CD4-positive, alpha-beta T cell treated with Interleukin-21 for 1 hour (primary cell): ENCODE measurements around the gene PICK1.
"Not testable (repeated sequence)": the region's sequence is repeated elsewhere in the genome, so short reads cannot be mapped to it uniquely, and the experiment has no call there.

Experiments used
- DNase-seq: peaks from one replicate; pipeline ENCODE4 v3.0.0-alpha.2; 2020

Gene PICK1

DNA sequence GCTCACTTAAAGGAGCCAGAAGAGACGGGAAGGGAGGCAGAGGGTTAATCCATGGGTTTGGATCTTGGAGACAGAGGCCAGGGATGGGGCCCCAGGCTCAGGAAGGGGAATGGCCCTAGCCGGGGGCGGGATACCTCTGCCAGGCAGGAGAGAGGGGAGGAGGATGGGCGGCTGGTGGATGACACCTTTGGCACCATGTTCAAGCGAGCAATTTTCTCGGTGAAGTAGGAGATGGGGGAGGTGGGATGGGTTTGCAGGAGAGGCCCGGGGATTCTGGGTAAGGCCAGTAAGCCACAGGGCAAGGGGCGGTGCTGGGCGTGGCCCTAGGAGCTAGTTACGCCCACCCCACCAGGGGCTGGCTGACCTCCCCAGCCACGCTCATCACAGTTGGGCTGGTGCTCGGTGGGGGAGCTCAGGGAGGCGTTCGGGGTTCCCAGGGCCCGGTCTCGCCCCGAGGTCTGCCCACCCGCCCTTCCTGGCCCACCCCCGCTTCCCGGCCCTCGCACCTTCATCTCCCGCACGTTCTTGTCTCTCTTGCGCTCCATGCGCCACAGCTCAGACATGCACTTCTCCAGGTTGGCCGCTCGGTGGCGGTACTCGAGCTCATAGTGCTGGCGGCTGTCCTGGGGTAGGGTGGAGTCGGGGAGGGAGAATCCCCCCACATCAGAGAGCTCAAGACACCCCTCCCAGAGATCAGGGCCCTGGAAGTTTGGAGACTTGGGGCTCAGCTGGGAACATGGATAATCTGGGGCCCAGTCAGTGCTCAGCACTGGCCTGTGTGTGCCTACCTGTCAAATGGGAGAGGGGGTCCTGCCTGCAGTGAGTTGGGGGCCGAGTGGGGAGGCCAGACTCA, 40.6 kb downstream of the PICK1 start:
- no peak for DNase-seq

DNA sequence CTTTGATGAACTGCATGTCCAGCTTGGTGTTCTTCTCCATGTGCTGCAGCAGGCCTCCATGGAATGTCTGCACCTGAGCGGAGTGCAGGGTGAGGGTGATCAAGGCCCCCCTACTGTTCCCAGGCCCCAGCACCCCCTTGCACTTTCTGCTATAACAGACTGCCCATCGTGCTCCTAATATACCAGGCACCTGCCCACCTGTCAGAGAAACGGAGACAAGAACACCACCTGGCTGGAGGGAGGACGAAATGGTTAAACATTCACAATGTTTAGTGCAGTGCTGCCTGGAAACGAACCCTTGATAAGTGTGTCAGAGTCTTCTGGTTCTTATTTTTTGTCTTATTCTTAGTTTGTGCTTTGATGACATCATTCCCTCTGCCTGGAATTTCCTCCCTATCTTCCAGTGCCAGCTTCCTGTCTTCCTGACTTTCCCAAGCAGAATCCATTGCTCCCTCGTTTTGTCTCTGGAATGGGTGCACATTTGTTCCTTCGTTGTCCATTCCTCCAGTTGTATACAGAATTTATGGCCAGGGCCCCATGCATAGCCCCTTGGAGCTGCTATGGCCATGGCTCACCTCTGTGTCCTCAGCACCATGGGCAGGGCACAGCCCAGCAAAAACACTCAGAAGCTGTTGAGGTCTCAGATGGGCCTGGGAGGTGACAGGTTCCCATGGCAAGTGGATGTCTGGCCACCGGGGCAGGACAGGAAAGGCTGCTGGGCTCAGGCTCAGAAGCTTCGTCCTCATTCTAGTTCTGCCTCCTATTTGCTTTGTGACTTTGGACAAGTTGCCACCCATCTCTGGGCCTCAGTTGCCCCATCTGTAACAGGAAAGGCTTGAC, 41.4 kb downstream of the PICK1 start:
- DNase-seq = no peak

DNA sequence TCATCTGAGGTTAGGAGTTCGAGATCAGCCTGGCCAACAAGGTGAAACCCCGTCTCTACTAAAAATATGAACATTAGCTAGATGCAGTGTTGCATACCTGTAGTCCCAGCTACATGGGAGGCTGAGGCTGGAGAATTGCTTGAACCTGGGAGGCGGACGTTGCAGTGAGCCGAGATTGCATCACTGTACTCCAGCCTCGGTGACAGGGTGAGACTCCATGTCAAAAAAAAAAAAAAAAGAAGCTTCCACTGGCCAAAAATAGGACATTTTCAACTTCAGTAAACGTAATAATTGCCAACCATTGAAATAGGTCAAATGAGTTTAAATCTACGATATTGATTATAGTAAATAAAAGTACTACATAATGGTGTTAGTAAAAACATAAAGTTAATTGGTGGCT, 46.4 kb downstream of the PICK1 start:
- no peak for DNase-seq

DNA sequence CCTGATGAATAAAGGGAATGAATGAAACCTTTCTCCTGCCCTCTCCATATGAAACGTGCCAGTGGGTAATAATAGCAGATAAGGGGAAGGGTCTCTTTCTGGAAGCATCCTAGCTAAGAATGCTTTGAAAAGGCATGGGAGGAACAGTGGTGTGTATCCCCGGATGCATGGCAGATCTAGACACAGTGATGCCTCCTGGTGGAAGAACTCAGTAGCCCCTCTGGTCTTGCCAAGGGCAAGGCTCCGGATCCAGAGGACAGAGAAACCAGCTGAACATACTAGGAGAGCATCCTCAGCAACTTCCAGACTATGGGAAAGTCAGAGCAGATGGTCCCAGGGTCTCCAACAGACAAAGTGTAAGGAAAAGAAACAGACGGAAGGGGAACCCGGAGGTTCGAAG, 46.9 kb downstream of the PICK1 start:
- DNase-seq = no peak

DNA sequence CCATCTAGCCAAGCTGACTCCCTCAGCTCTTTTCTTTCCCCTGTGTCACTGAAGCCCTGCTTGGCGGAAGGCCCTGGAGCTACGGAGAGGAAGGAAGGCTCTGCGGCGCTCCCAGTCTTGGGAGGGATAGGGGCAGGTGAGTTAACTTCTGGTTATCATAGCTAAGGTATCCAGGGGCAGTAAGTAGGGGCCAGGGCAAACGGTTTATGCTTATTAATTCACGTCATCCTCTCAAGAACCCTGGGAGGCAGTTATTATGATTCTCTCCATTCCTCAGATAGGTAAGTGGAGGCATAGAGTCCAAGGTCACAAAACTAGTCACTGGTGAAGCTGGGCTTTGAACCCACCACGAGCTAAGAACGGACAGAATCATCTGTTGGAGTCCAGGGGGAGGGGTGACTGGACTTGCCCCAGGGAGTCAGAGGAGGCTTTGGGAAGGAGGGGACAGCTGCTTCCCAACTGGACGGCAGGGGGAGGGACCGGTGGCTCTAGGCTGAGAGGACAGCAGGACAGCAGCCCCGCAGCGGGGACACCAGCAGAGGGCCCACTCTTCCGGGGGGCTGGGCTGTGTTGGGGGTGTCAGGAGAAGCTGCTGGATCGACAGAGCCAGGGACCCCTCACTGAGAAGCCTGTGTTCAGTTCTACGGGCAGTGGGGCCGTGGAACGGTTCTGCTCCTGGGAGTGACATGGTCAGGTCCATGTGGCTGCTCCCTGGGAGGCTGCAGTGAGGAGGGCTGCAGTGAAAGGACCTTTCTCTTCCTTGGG, 49.8 kb downstream of the PICK1 start:
- DNase-seq = no peak

DNA sequence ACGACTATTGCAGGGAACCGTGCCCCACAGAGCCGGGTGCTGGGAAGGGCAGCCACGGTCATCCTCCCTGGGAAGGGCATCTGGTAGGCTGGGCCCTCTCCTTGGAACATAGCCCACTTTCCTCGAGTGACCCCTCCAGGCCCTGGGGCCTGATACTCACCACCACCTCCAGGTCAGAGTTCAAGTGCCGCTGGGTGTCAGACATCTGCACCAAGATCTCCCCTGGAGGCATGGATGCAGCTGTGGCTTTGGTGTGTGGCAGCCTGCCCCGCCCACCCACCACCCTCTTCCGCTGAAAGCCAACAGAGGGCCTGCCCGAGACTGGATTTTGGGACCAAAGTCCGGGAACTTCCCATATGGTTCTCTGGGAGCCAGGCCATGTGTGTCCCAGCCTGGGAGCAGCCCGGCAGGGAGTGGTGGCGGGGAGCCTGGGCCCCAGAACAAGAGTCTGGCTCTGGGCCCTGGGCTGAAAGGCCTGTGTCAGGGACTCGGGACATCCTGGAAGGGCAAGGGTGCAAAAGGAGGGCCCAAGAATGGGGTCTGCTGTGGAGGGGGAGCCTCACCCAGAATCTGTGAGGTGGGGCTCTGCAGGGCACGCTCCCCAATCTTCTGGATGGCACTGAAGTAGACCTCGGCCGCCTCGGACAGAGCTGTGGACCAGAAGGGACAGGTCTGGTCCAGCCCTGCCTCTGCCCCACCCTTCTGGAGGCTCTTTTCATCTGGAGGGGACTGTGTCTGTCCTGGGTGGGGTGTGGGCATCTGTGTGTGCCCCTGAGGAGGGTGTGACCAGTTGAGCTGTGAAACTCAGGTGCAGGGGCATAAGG, 50.7 kb downstream of the PICK1 start:
- DNase-seq = no peak

DNA sequence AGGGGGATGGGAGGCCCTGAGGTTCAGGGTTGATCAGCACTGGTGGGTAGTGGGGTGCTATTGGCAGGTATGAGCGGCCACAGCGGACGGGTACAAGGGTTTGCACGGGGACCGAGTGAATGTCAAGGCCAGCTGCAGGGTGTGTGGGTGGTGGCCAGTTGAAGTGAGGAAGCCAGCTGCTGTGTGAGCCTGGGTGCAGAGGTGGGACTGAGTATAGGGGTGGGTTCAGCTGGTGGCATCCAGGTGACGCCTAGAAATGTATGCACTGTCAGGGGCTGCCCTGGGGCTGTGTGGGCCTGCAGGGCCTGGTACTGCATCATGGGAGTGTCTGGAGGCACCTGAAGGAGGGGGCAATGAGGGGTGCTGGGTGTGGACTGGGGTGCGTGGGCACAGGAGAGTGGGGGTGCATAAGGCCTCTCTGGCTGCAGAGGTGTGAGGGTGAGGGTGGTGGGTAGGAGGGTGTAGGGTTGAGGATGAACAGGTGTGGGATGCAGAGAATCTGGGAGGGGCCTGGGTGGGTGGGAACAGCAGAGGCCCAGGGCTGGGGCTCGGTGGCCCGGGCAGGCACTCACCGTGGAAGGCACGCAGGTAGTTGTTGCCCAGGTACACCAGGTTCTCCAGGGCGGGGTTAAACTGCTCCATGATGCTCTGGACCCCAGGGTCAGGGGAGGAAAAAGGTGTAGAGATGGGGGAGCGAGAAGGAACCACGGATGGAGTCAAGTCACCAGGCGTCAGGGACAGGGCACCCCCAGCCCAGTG, 51.5 kb downstream of the PICK1 start:
- DNase-seq = no peak

DNA sequence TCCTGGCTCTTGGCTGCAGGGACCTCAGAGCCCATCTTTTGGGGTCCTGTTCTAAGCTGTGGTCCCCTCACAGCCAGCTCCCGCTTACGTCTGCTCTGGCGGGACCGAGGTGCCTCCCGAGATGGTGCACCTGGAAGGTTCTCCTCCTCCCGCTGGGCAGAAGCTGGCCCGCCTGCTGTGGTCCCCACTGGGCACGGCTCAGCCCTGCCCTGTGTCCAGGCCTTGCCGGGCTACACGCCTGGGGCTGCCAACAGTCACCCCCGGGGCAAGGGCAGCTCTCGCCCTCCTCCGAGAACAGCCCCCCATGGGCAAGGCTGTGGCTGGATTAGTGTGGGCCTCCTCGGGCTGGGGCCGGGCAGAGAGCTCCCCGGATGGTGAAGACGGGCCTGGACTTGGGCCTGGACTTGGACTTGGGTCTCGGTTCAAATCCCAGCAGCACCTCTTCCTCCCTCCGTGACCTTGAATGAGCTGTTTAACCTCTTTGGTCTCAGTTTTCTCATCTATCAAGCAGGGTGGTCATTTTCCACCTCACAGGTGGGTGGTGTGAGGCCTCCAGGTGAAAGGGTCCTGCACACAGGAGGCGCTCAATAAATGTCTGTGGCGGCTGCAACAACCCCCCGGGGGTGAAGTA, 52.3 kb downstream of the PICK1 start:
- DNase-seq = peak; percentile 24

DNA sequence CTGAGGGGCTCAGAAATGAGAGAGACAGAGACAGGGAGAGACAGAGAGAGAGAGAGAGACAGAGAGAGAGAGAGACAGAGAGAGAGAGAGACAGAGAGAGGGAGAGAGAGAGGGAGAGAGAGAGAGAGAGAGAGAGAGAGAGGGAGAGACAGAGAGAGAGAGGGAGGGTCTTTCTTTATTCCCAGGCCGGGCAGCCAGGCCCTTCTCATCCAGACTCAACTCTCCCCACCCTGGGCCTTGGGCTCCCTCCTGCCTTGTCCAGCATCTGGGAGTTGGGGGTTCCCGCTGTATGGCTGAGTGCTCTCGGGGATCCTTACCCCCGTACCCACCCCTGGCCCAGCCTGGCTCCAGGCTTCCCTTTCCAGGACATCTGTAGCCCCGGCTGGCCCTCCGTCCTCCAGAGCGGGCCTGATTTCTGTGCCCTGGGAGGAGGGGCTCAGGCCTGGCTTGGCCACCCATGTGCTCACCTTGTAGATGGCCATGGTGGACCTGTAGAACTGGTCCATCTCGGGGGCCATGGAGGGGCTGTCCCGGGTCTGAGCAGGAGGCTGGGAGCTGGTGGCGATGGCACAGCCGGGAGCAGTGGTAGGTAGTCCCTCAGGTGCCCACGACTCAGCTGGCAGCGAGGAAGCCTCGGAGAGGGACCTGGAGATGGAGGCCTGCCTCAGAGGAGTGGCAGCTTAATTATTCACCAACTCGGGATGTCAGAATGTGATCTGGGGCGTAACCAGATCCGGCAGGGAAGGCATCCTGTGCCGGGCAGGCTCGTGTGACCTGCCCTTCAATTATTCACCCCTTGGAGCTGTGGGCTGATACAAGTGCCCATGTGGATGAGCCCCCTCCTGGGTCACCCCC, 53.0 kb downstream of the PICK1 start, which contains the start of gene BAIAP2L2:
TSS of gene BAIAP2L2 (minus strand) at position 677 of the 855 bp plus-strand sequence. CDS start at position 518, 159 bp downstream.
- no peak for DNase-seq

DNA sequence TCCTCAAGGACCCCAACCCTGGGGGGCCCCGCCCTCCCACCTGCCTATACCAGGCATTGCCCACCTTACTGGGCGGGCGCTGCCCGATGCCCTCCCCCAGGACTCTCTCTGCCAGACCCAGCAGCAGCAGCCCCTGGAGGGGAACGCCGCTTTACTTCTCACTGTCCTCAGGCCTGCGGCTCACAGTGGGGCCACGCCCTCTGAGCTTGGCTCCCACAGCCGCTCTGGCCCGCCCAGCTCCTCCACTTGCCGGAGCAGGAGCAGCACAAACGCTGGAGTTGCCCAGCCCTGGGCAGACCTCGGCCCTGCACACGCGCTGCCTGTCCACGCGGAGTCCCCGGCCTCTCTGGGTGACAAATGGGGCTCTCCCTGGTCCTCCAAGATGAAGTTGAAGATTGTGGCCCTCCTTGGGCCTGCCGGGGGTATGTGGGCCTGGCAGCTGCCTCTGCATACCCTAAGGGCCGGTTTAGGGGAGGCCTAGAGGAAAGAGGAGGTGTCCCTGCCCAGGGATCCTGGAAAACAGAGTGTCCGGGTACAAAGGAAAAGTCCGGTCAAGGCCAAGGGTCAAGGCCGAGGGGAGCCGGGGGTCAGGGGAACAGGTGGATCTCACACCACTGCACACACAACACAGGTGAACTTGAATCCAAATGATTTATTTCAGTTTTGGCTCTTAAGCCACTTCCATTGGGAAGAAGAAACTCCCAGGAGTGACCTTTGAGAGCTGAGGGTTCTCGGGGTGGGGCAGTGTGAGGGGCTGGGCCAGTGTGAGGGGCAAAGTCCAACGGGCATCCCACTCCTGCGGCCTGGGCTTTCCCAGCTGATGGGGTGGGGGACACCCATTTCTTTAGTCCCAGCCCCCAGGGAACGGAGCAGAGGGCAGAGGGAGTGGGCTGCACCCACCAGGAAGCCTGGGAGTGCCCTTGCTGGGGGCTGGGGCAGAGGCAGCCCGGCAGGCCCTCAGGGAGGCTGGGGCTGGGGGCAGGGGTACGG, 54.0 kb downstream of the PICK1 start:
- DNase-seq = no peak

DNA sequence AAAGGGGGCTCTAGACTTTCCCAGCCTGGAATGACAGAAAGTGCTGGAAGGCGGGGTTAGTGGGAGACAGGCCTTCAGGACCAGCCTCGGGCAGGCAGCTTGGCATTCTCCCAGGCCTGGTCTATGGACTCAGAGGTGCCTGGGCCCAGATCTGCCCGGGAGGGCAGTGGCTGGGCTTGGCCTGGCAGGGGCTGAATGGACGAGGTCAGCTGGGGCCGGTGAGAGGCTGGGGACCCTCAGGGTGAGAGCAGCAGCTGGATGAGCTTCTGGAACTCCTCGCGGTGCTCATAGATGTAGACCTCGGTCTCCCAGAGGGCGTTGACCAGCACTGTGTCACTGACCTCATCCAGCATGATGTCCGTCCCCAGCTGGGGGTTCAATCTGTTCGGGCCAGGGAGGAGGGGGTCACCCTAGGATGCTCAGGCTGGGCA, 54.7 kb downstream of the PICK1 start:
- DNase-seq = no peak

DNA sequence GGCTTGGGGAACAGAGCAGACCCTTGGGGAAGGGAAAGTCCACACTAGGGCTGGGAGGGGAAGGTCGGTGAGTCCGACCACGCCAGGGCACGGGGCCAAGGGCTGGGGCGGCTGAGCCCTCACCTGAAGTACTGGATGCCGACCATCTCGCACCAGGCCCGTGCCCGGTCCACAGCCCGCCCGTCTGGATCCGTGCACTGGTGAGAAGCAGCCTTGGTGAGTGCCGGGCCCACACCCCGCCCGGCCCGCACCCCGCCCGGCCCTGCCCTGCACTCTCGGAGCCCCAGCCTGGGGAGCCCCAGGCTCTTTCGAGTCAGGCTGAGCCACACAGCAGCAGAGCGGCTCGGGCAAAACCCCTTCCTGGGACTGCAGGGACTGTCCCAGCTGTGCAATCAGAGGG, 55.2 kb downstream of the PICK1 start:
- no peak for DNase-seq

DNA sequence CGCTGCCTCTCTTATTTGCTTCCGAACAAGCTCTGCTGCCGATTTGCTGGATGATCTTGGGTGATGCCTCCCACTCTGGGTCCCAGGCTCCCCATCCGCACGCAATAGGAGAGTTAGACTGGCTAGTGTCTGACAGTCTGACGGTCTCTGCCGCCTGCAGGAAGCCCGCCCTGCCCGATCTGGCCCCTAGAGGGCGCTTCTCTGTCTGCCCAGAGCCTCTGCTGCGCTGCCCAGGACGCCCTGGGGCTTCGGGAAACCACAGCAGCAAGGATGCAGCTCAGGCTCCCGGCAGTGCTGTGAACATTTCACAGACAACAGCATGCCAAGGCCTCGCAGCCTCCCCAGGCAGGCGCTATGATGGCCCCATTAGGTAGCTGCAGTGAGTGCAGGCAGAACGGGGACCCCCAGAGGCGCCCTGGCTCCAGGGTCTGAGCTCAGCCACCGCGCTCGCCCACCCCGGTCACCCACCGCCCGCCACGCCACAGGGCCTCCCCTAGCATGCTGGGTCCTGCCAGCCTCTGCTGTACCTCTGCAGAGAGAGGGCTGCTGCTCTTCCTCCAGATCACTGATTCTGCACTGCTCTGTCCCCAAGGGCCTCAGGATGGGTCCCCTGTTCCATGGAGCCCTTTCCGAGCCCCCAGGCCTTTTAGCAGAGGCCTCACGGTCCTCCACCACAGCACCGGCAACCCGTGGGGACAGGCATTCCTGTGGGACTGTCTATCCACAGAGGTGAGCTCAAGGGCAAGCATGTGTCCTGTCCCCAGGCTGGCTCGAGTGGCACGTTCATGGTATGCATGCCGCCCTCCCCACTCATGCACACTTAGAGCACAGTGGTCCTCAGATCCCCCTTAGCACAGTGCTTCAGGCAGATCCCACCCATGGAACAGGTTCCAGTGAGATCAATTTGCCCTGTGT, 57.5 kb downstream of the PICK1 start:
- DNase-seq = peak; percentile 77

DNA sequence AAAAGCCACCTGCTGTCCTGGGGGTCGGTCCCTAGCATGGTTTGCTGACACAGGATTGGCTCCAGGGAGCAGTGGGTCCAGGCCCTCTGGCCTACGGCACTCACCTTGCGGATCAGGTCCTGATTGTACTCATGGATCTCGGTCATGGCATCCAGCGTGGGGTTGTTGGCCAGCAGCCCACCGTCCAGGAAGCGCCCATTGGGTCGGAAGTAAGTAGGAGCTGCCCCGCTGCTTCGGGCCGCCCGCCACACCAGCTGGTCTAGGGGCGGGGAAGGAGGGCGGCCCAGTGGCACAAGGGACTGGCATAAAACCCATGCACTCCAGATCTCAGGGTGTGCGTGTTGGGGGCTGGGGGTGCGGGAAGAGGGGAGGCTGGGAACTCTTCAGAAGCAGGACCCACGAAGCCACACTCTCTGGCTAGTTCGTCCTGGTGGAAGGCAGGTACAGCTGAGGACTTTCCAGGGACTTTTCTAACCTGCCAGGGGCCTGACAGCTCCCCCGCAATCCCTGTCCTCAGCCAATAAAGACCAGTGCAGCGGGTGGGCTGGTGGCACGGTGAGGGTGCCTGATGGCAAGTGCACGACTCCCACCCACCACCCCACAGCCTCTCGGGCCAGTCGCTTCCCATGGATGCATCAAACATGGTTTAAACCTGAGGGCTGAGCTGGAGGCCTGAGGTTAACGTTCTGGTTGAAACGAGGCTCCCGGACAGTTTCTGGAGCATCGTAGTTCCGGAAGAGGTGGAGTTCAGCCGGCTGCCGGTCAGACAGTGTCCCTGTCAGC, 58.4 kb downstream of the PICK1 start:
- DNase-seq = no peak

DNA sequence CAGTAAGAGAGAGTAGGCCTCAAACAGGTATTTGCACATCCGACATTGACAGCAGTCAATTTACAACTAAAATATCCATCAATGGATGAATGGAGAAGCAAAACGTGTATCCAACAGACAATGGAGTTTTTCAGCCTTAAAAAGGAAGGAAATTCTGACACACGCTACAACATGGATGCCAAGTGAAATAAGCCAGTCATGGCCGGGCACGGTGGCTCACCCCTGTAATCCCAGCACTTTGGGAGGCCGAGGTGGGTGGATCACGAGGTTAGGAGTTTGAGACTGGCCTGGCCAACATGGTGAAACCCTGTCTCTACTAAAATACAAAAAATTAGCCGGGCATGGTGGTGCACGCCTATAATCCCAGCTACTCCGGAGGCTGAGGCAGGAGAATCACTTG, 60.4 kb downstream of the PICK1 start:
- not testable (repeated sequence) for DNase-seq

DNA sequence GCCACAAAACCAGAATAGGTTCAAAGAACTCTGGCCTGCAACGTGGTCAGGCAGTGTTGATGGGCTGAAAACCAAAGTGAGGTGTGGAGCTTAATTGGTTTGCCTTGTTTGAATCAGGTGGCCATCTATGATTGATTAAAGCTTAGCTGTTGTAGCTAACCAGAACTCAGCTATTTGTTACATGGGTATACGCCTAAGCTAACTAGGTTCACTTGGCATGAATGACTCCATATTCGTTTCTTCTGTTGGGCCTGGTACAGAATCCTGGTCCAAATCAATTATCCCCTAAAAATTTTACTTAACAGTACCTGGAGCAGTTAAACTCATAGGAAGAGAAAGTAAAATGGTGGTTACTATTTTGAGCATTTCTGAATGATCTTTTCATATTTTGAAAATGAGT, 61.0 kb downstream of the PICK1 start:
- DNase-seq = no peak

DNA sequence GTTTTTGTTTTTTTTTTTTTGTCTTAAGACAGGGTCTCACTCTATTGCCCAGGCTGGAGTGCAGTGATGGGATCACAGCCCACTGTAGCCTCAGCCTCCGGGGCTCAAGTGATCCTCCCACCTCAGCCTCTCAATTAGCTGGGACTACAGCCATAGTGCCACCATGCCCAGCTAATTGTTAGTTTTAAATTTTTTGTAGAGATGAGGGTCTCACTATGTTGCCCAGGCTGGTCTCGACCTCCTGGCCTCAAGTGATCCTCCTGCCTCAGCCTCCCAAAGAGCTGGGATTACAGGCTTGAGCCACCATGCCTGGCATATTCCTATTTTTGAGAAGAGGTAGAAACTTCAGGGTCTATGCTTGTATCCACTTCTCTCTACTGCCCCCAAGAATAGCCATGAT, 61.5 kb downstream of the PICK1 start:
- DNase-seq = not testable (repeated sequence)
